Measurements from ENCODE around the gene FAM240A.

- TF ChIP-seq EGR1 (IDR thresholded peaks at IDR 0.05) (no peak), MAX (IDR thresholded peaks at IDR 0.05) (no peak), TCF12 (IDR thresholded peaks at IDR 0.05; ENCODE audit: low read depth) (no peak), FOXM1 (IDR thresholded peaks at IDR 0.05; ENCODE audit: borderline replicate concordance, low read depth) (no peak), YY1 (IDR thresholded peaks at IDR 0.05; ENCODE audit: low read depth) (no peak), CREB1 (IDR thresholded peaks at IDR 0.05; ENCODE audit: low read depth) (no peak), TAF1 (IDR thresholded peaks at IDR 0.05; ENCODE audit: low read depth) (no peak), REST (IDR thresholded peaks at IDR 0.05; ENCODE audit: low read depth) (no peak), USF1 (IDR thresholded peaks at IDR 0.05) (no peak), RAD21 (IDR thresholded peaks at IDR 0.05; ENCODE audit: low read depth) (no peak), EP300 (IDR thresholded peaks at IDR 0.05; ENCODE audit: borderline replicate concordance) (no peak), NFIC (IDR thresholded peaks at IDR 0.05) (no peak), CEBPB (IDR thresholded peaks at IDR 0.05) (no peak), TEAD4 (IDR thresholded peaks at IDR 0.05) (no peak)
Observed at GRCh38 chr3:46628901-46629369, 16.6 kb downstream of the FAM240A start.
